ENCODE measurements around the gene ASIC4.
A peak's percentile ranks its signal among the peaks of the same experiment; 100 is the strongest.

Gene ASIC4

GRCh38 chr2:219576505-219577388, 62.5 kb downstream of the ASIC4 start:
- no peak for TF ChIP-seq CTCF (conservative IDR thresholded peaks at IDR 0.05; ENCODE audit: control insufficient read depth, insufficient read depth, low read depth, low read length)
- DNase-seq (ENCODE audit: low read depth), result no peak
- H3K4me3 ChIP-seq (ENCODE audit: control insufficient read depth, low read depth, low read length), result no peak overlapping the region

- no peak for TF ChIP-seq CTCF (conservative IDR thresholded peaks at IDR 0.05; ENCODE audit: control insufficient read depth, insufficient read depth, low read depth, low read length)
- peak; percentile 60 for DNase-seq (ENCODE audit: low read depth)
- H3K4me3 ChIP-seq (ENCODE audit: control insufficient read depth, low read depth, low read length), result no peak overlapping the region
Observed at GRCh38 chr2:219578811-219579613, 64.7 kb downstream of the ASIC4 start.

GRCh38 chr2:219581346-219581745, 67.1 kb downstream of the ASIC4 start:
- no peak for DNase-seq (ENCODE audit: low read depth)
- no peak for TF ChIP-seq CTCF (conservative IDR thresholded peaks at IDR 0.05; ENCODE audit: control insufficient read depth, insufficient read depth, low read depth, low read length)
- H3K4me3 ChIP-seq (ENCODE audit: control insufficient read depth, low read depth, low read length), result no peak overlapping the region
